HCT116 (cell line): ENCODE measurements around the gene MYLK. TPM values are rescaled to one million over a fixed set of nuclear protein-coding genes. Genes with fewer than 3 reads are reported as not detected.

Experiments used
- ATAC-seq: fragments of 200-7000 bp; cut with Tn5 transposase; 2 replicates; pipeline ENCODE4 v1.9.1; 2020; ENCODE audit warnings: mild to moderate bottlenecking, moderate library complexity
- BruUV-seq: library from RNA; stranded (reverse); fragments of 400-500 nt; replicated peaks from 2 replicates; lab custom pipeline; 2021; lab: Mats Ljungman, UMichigan
- CTCF ChIA-PET: fragments of 300-600 bp; sonication (Branson Sonifier 250); formaldehyde crosslinking; loops from one replicate; lab custom pipeline; 2021; ENCODE audit warnings: antibody characterized with exemption; lab: Charles Lee
- POLR2A ChIA-PET: fragments of 300-600, 350-600 bp; sonication (Branson Sonifier 250); formaldehyde crosslinking; loops from one replicate; lab custom pipeline; 2021; ENCODE audit warnings: antibody characterized with exemption; lab: Charles Lee
- RAD21 ChIA-PET, 2 experiments: fragments of 300-600 bp; sonication (Branson Sonifier 250); formaldehyde crosslinking; loops; one replicate each; lab custom pipeline; 2023; ENCODE audit warnings: low total read pairs in 2 of 2; ENCODE audit not compliant: uncharacterized antibody in 2 of 2, unreplicated experiment in 2 of 2, low non-redundant PET in 1 of 2; lab: Charles Lee
- DNase-seq: peaks from one replicate; pipeline ENCODE4 v3.0.0-alpha.2; 2010; ENCODE audit warnings: low read depth, low spot score
- H2AFZ ChIP-seq: fragments of 200-600 bp; shearing (Covaris generic), sonication (generic); 2 replicates; pipeline ENCODE4 v1.6.1; 2017; ENCODE audit warnings: low read depth, mixed run types, mixed read lengths, antibody characterized with exemption, low read length; ENCODE audit not compliant: poor library complexity, severe bottlenecking
- H3K27ac ChIP-seq: 2 replicates; pipeline ENCODE4 v1.5.1; 2012; ENCODE audit warnings: low read depth, low read length
- H3K27me3 ChIP-seq: fragments of 200-600 bp; sonication (generic); 2 replicates; pipeline ENCODE4 v1.6.1; 2016; ENCODE audit warnings: mixed run types, low read length, mixed read lengths; ENCODE audit not compliant: insufficient read depth
- H3K36me3 ChIP-seq, 2 experiments: fragments of 200-500 bp in 1 of 2; fragments of 200-600 bp in 1 of 2; sonication (Bioruptor generic) in 1 of 2; sonication (generic) in 1 of 2; 2 replicates each; pipeline versions ENCODE4 v1.5.1 to v1.6.1; 2014 to 2016; ENCODE audit warnings: low read length in 2 of 2, inconsistent platforms in 1 of 2, mixed read lengths in 1 of 2, mixed run types in 1 of 2; ENCODE audit not compliant: insufficient read depth in 2 of 2, control insufficient read depth in 1 of 2
- H3K4me1 ChIP-seq, 2 experiments: fragments of 200-600 bp in 1 of 2; sonication (generic) in 1 of 2; 2 replicates each; pipeline versions ENCODE4 v1.5.1 to v1.6.1; 2012 to 2017; ENCODE audit warnings: low read length in 2 of 2, inconsistent platforms in 1 of 2, mild to moderate bottlenecking in 1 of 2, mixed read lengths in 1 of 2, mixed run types in 1 of 2, moderate library complexity in 1 of 2; ENCODE audit not compliant: insufficient read depth in 2 of 2, control insufficient read depth in 1 of 2
- H3K4me2 ChIP-seq: fragments of 200-600 bp; sonication (generic); 2 replicates; pipeline ENCODE4 v1.6.1; 2017; ENCODE audit warnings: mixed run types, low read length, mixed read lengths
- H3K4me3 ChIP-seq, 2 experiments: fragments of 200-600 bp in 1 of 2; sonication (generic) in 1 of 2; replicated peaks in 1 of 2; 2 replicates each; pipeline ENCODE4 v1.5.1; 2011 to 2016; ENCODE audit warnings: low read length in 2 of 2, control low read depth in 1 of 2, low read depth in 1 of 2, mild to moderate bottlenecking in 1 of 2, mixed read lengths in 1 of 2, mixed run types in 1 of 2
- H3K79me2 ChIP-seq: fragments of 200-600 bp; sonication (generic); 2 replicates; pipeline ENCODE4 v1.6.1; 2017; ENCODE audit warnings: mild to moderate bottlenecking, mixed run types, low read length, moderate library complexity, mixed read lengths; ENCODE audit not compliant: insufficient read depth
- H3K9ac ChIP-seq: fragments of 200-600 bp; sonication (generic); 2 replicates; pipeline ENCODE4 v1.6.1; 2016; ENCODE audit warnings: low read length, mixed read lengths
- H3K9me2 ChIP-seq: fragments of 200-600 bp; sonication (generic), shearing (Covaris generic); 2 replicates; pipeline ENCODE4 v1.6.1; 2017; ENCODE audit warnings: mixed run types, mild to moderate bottlenecking, moderate library complexity; ENCODE audit not compliant: insufficient read depth
- H3K9me3 ChIP-seq, 2 experiments: fragments of 200-500 bp in 1 of 2; fragments of 200-600 bp in 1 of 2; sonication (Bioruptor generic) in 1 of 2; sonication (generic) in 1 of 2; 2 replicates each; pipeline ENCODE4 v1.6.1; 2014 to 2017; ENCODE audit warnings: low read length in 2 of 2, mixed read lengths in 2 of 2, inconsistent platforms in 1 of 2, low read depth in 1 of 2, mild to moderate bottlenecking in 1 of 2, mixed run types in 1 of 2, moderate library complexity in 1 of 2; ENCODE audit not compliant: control insufficient read depth in 1 of 2, insufficient read depth in 1 of 2
- H4K20me1 ChIP-seq: fragments of 200-600 bp; sonication (generic), shearing (Covaris generic); 2 replicates; pipeline ENCODE4 v1.6.1; 2017; ENCODE audit warnings: mixed run types, mild to moderate bottlenecking, moderate library complexity; ENCODE audit not compliant: insufficient read depth
- ATF3 ChIP-seq: IDR thresholded peaks from 2 replicates; pipeline ENCODE4 v1.6.1; 2012
- EGR1 ChIP-seq: IDR thresholded peaks from 2 replicates; pipeline ENCODE4 v1.6.1; 2012; ENCODE audit warnings: low read depth
- FOSL1 ChIP-seq: IDR thresholded peaks from 2 replicates; pipeline ENCODE4 v1.6.1; 2012; ENCODE audit warnings: low read depth
- RAD21 ChIP-seq: IDR thresholded peaks from 2 replicates; pipeline ENCODE4 v1.6.1; 2012; ENCODE audit warnings: low read depth, mild to moderate bottlenecking
- SIN3A ChIP-seq: IDR thresholded peaks from 2 replicates; pipeline ENCODE4 v1.6.1; 2012; ENCODE audit warnings: low read depth
- SP1 ChIP-seq: IDR thresholded peaks from 2 replicates; pipeline ENCODE4 v1.6.1; 2012; ENCODE audit warnings: low read depth
- SRF ChIP-seq: IDR thresholded peaks from 2 replicates; pipeline ENCODE4 v1.6.1; 2012; ENCODE audit warnings: low read depth
- ZBTB33 ChIP-seq: IDR thresholded peaks from 2 replicates; pipeline ENCODE4 v1.6.1; 2011; ENCODE audit warnings: mild to moderate bottlenecking, low read length, moderate library complexity; ENCODE audit not compliant: insufficient replicate concordance; ENCODE audit errors: extremely low read depth
- ZFX ChIP-seq: fragments of 450-650 bp; IDR thresholded peaks from 2 replicates; pipeline ENCODE4 v1.6.1; 2017
- ZNF274 ChIP-seq: fragments of 200-500 bp; sonication (Bioruptor generic); IDR thresholded peaks from 2 replicates; pipeline ENCODE4 v1.6.1; 2014; ENCODE audit warnings: mild to moderate bottlenecking, low read depth, low read length, inconsistent platforms
- intact Hi-C: fragments of 100-400 bp; cut with micrococcal nuclease; formaldehyde crosslinking; loops from 2 replicates; pipeline ENCODE4 v1.10.0; 2022
- total RNA-seq: library from RNA; stranded (reverse); gene quantifications from one replicate; pipeline ENCODE4 v1.2.1, GENCODE V29; 2021; ENCODE audit not compliant: unreplicated experiment
- TF ChIP-seq, protein P1 (sequence below): IDR thresholded peaks from 2 replicates; pipeline ENCODE4 v1.6.1; 2012

The MYLK gene
- total RNA-seq, 1 experiment from 2014 or later = 3.8 TPM

DNA sequence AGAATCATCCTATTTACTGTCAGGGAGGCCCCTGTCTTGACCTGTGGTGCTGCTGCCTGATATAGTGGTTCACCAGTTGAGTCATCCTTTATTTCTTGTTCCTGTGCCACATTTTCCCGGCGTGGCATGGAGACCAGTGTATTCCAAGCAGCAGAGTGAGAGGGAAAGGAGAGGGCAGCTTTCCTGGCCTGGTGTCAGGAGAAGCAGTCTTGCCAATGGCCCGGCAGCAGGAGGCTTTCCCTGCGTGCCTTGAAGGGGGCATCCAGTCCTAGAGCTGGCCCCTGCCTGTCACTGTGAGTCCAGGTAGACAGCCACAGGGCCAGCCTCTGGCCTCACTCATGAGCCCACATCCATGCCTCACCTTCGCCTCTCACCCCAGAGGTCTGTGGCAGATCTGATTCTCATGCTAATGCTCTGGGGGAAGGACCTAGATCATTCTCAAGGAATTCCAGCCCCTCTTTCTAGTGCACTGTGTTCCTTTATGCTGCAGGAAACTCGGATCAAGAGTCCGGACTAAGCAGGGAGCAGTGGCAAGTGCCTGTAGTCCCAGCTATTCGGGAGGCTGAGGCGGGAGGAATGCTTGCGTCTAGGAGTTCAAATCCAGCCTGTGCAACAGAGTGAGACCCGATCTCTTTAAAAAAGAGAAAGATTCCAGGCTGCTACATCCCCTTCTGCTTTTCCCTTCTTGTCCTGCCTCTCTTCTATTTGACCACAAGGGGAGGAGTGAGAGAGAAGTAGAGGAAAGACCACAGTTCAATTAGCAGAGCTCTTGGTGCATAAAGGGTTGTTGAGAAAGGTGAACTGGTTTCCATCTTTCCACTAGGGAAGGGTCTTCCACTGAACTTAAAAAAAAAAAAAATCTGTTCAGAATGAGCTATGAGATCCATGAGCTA, 232.4 kb downstream of the MYLK start:
- DNase-seq = no peak
- TF ChIP-seq, protein P1, sequence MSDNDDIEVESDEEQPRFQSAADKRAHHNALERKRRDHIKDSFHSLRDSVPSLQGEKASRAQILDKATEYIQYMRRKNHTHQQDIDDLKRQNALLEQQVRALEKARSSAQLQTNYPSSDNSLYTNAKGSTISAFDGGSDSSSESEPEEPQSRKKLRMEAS = no peak
- TF ChIP-seq ZNF274 = no peak
- TF ChIP-seq SRF = no peak
- TF ChIP-seq ZBTB33 = no peak
- no peak for TF ChIP-seq SP1
- no peak for TF ChIP-seq RAD21
- no peak for TF ChIP-seq ATF3
- no peak for TF ChIP-seq ZFX
- TF ChIP-seq EGR1 = no peak
- TF ChIP-seq FOSL1 = no peak
- no peak for TF ChIP-seq SIN3A
- Histone ChIP-seq H3K27me3 (no peaks in the 10 kb centered on the region), H3K9ac (no peak overlapping the region), H3K4me3 (no peak overlapping the region), H3K4me1 (no peaks in the 10 kb centered on the region), H3K9me3 (no peaks in the 10 kb centered on the region), H2AFZ (no peak overlapping the region), H3K27ac (no peak overlapping the region), H4K20me1 (no peaks in the 10 kb centered on the region), H3K79me2 (no peaks in the 10 kb centered on the region), H3K4me2 (no peak overlapping the region), H3K9me2 (no peaks in the 10 kb centered on the region), H3K36me3 (no peaks in the 10 kb centered on the region)
- CTCF ChIA-PET = interaction anchor here (0.8 to 5.3 kb wide), 16 partner anchors 9 to 428 kb away, joined by 3 to 81 read pairs (median 6); no protein-coding TSS in a partner anchor
- 0 out of 2 replicates have a peak, but pooled peaks have one; percentile 37 for ATAC-seq
- no TSS peak for BruUV-seq
- POLR2A ChIA-PET = no interaction called here
- RAD21 ChIA-PET = interaction anchor here (1.0 to 2.4 kb wide), 5 partner anchors 50 to 72 kb away, joined by 3 to 13 read pairs (median 7); no protein-coding TSS in a partner anchor
- intact Hi-C loops = loop anchor here (1.0 to 5.0 kb wide), 5 partner anchors 51 to 428 kb away; no protein-coding TSS in a partner anchor
